HG03045 (cell line): ENCODE data around the gene MMP13.
"Not testable (repeated sequence)": the region's sequence is repeated elsewhere in the genome, so short reads cannot be mapped to it uniquely, and the experiment has no call there.

Source experiments
- ATAC-seq: cut with Tn5 transposase; IDR thresholded peaks from one replicate; pipeline ENCODE4 v1.9.1; 2021; ENCODE audit warnings: mild to moderate bottlenecking, moderate library complexity; ENCODE audit not compliant: unreplicated experiment

Gene MMP13

GRCh38 chr11:102955624-102956023, at the start of gene MMP13:
Gene MMP13 (minus strand): TSS chr11:102955732. CDS start chr11:102955705, 27 bp downstream.
- no peak for ATAC-seq

DNA sequence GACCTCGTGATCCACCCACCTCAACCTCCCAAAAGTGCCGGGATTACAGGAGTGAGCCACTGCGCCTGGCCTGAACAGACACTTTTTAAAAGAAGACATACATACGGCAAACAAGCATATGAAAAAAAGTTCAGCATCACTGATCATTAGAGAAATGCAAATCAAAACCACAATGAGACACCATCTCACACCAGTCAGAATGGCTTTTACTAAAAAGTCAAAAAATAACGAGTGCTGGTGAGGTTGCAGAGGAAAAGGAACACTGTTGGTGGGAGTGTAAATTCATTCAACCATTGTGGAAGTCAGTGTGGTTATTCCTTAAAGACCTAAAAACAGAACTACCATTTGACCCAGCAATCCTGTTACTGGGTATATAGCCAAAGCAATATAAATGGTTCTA, 48.7 kb upstream of the MMP13 start:
- ATAC-seq: not testable (repeated sequence)

GRCh38 chr11:102994105-102994504, 38.6 kb upstream of the MMP13 start:
- no peak for ATAC-seq

GRCh38 chr11:102991776-102992175, 36.2 kb upstream of the MMP13 start:
- ATAC-seq: no peak

DNA sequence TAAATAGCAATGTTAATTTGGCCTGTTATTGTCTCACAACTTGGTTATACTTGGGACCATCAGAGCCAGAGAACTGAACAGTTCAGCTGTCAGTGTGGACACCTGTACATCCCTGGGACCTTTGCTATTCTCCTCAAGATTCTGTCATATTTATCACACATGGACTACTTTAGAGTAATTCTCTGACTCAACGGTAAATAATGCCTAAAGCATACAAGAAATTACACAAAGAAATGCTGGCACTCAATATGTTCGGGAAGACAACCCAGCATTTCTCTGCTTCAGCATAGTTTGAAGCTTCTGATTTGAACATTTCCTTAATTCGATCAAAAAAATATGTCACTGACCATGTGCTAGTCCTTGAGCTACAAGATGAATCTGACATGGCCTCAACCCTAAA, 34.6 kb upstream of the MMP13 start:
- no peak for ATAC-seq

DNA sequence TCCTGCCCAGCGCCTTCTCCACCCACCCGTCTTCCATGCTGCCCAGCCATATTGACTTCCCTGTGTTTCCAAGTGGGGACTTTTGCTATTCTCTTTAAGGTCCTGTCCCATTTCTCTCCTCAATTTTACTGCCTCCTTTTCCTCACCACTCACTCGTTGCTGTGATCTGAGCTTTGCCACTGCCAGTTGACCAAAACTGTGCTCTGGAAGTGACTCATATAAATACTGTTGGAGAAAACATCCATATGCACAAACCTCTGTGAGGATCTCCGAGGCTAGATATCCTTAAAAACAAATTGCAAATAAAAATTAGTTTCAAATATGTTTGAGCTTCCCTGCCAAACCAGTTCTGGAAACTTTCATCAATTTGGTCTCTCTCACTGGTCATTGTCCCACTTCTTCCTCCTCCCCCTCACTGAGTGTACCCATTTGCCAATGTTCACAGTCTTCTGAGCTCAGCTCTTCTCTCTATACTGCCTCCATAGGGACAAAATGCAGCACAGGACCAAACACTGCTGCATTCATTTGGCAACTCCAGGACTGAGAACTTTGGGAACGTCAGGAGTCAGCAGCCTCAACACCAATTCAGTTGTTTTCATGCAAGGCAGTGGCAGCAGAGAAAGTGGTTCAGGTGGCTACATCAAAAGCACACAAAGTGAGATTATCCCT, 34.0 kb upstream of the MMP13 start:
- no peak for ATAC-seq

DNA sequence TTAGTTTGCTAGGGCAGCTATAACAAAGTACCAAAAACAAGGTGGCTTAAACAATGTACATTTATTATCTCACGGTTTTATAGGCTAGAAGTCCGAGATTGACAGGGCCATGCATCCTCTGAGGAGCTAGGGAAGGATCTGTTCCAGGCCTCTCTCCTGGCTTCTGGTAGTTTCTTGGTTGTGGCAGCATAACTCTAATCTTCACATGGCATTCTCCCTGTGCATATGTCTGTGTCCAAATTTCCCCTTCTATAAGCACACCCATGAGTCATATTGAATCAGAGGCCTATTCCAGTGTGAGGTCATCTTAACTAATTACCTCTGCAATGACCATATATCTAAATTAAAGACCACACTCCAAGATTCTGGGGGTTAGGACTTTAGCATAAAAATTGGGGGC, 31.3 kb upstream of the MMP13 start:
- ATAC-seq: no peak

DNA sequence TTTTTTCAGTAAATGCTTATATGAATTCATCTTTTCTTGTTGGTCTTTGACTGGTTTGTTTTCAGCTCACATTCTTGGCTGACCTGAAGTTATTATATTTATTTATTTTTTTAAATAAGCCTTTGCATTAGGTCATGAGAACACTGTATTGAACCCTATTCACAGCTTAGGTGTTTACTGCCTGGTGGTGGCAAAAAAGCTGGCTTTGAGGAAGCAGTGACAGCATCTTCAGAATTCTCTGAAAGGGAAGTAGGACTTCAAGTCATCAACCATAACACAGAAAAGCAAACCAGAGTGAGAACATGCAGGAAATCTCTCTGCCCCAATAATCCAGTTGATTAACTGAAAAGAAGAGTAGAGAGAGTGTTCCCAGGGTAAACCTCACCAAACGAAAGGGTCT, 30.3 kb upstream of the MMP13 start:
- ATAC-seq: no peak

GRCh38 chr11:102983486-102983885, 28.0 kb upstream of the MMP13 start:
- ATAC-seq: no peak

DNA sequence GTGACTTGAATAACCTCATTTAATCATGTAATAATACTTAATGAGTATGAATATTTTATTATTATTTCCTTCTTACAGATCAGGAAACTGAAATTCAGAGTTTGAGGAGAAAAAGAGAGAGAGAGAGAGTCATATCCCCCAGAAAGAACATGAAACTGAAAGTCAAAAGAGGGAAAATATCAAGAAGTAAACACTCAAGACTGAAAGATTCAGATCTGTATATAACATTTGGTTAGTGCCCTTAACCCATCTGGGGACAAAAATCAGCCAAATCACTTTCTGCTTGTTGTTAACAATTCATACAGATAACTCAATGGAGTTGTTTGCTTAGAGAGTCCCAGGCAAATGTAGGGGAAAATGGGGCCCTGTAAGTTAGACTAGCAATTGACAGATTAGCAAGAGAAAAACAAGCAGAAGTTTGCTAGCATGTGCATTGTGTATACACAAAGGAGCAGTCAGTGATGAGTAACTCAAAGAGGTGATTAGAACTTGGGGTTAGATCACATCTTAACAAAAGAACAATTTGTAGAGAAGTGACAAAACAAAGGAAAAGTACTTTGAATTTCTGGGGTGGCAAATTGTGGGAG, 25.9 kb upstream of the MMP13 start:
- no peak for ATAC-seq

- no peak for ATAC-seq
These were observed 19.2 kb upstream of the MMP13 start for GRCh38 chr11:102974552-102975280.

DNA sequence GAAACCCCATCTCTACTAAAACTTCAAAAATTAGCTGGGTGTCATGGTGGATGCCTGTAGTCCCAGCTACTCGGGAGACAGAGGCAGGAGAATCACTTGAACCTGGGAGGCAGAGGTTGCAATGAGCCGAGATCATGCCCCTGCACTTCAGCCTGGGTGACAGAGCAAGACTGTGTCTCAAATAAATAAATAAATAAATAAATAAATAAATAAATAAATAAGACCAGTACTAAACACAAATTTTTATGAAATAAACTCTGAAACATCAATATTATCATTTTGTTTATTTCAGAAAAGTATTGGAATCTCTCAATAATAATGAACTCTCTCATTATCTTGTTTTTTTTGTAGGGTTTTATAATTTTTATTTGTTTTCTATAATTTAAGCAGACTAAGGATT, 18.2 kb upstream of the MMP13 start:
- not testable (repeated sequence) for ATAC-seq

DNA sequence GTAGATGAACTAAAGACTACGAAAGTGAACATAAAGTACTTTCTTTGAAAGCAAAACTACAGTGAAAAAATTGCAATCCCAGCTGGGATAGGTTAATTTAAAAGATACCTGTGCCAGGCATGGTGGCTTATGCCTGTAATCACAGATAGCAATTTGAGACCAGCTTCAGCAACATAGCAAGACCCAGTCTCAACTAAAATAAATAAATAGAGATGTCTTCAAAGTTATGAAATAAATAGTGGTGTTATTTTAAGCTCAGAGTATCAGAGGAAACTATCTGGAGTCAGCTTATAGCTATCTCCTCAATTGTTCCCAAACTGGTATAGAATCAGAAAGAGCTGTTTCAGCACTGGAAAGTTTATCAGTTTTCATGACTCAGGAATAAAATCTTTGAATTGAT, 17.3 kb upstream of the MMP13 start:
- no peak for ATAC-seq

GRCh38 chr11:102971766-102972165, 16.2 kb upstream of the MMP13 start:
- no peak for ATAC-seq

DNA sequence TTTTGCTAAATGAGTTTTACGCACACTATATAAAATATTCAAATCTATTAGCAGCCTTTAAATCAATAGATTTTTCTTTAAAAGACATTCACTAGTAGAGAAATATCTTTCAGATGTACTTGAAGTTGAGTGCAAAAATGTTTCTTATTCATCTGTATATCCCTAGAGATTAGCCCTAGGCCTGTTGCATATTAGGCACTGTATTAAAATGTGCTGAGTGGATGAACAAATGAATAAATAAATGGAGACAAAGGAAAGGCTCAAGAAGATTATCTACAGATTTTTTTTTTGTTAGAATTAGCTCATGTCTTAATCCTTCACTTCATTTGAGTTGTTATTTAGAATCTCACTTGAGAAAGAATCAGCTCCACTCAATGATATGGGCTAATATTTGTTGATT, 12.0 kb upstream of the MMP13 start:
- no peak for ATAC-seq

GRCh38 chr11:102966011-102966410, 10.5 kb upstream of the MMP13 start:
- ATAC-seq: no peak

DNA sequence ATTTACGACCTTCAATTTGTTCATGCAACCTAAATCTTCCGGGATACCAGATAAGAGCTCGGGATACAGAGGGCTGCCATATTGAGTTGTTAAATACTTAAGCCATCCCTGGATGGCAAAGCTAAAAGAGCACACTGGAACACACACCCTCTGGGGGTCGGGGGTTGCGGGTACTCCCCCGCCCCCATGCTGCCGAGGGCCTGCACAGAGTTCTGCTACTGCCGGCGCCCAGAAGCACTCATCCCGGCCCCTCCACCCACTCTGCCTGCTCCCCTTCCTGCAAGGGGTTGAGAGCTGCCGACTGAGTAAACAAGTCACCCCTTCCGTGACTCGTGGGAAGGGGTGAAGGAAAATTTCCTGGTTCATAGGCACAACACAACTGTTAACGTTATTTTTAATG, 9.3 kb upstream of the MMP13 start:
- no peak for ATAC-seq

GRCh38 chr11:102957953-102958352, 2.4 kb upstream of the MMP13 start:
- no peak for ATAC-seq

GRCh38 chr11:102950622-102951081, 4.9 kb downstream of the MMP13 start:
- ATAC-seq: no peak

DNA sequence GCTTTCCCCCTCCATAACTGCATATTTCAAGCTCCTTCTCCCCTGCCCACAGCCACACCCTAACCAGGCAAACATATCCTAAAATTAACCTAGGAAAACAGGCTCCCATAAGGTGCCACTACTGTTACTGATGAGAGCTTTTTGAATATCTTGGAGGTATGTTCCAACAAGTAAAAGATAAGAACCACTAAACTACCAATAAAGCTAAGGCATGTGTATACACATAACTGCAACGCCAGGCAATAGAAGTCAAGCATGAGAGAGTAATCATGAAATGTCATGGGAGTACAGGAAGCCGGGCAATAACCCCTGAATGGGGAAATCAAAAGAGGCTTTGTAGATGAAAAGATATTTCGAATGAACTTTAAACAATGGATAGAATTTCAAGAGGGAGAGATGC, 9.3 kb downstream of the MMP13 start:
- ATAC-seq: no peak

GRCh38 chr11:102940714-102941588, 14.6 kb downstream of the MMP13 start:
- ATAC-seq: peak; percentile 80
